Endothelial cell of umbilical vein (primary cell): ENCODE measurements around the gene PTPN6. TPM values are rescaled to one million over a fixed set of nuclear protein-coding genes. Genes with fewer than 3 reads are reported as not detected.

Experiments used
- BruUV-seq: library from RNA; stranded (reverse); fragments of 400-500 nt; replicated peaks from 2 replicates; lab custom pipeline; 2021; lab: Mats Ljungman, UMichigan
- CTCF ChIA-PET: fragments of 300-600, 350-600 bp; sonication (Branson Sonifier 250); formaldehyde crosslinking; loops from one replicate; lab custom pipeline; 2021; ENCODE audit warnings: antibody characterized with exemption, inconsistent platforms; lab: Charles Lee
- POLR2A ChIA-PET: fragments of 300-600, 350-600 bp; sonication (Branson Sonifier 250); formaldehyde crosslinking; loops from one replicate; lab custom pipeline; 2021; ENCODE audit warnings: antibody characterized with exemption, inconsistent platforms; lab: Charles Lee
- DNase-seq: peaks from one replicate; pipeline ENCODE4 v3.0.0-alpha.2; 2011; ENCODE audit warnings: low read depth, low spot score
- FAIRE-seq: peaks from 2 replicates; lab custom pipeline; 2011; peaks lifted over from hg19 to GRCh38; lab: Jason Lieb, UNC
- H2AFZ ChIP-seq: 2 replicates; pipeline ENCODE4 v1.6.0; 2012; ENCODE audit warnings: low read depth, low read length, control low read depth, inconsistent platforms
- H3K27ac ChIP-seq: 2 replicates; pipeline ENCODE4 v1.5.1; 2011; ENCODE audit warnings: low read depth, mild to moderate bottlenecking, control low read depth, low read length, moderate library complexity; ENCODE audit not compliant: insufficient read depth
- H3K27me3 ChIP-seq, 2 experiments: 2 replicates each; pipeline versions ENCODE4 v1.6.0 to v1.6.1; 2011; ENCODE audit warnings: low read length in 2 of 2, mixed read lengths in 1 of 2; ENCODE audit not compliant: control insufficient read depth in 2 of 2, insufficient read depth in 2 of 2
- H3K36me3 ChIP-seq, 2 experiments: 2 replicates in 1 of 2; 3 replicates in 1 of 2; pipeline ENCODE4 v1.5.1; 2011; ENCODE audit warnings: low read length in 2 of 2, mild to moderate bottlenecking in 1 of 2, moderate library complexity in 1 of 2; ENCODE audit not compliant: control insufficient read depth in 2 of 2, insufficient read depth in 2 of 2; ENCODE audit errors: extremely low read depth in 1 of 2
- H3K4me1 ChIP-seq: 3 replicates; pipeline ENCODE4 v1.5.1; 2011; ENCODE audit warnings: mild to moderate bottlenecking, low read length; ENCODE audit not compliant: control insufficient read depth, insufficient read depth; ENCODE audit errors: extremely low read depth
- H3K4me2 ChIP-seq: 2 replicates; pipeline ENCODE4 v1.6.1; 2011; ENCODE audit warnings: low read length, control low read depth, mixed read lengths; ENCODE audit not compliant: insufficient read depth
- H3K4me3 ChIP-seq, 3 experiments: fragments of 200-600 bp in 1 of 3; sonication (generic), shearing (Covaris generic) in 1 of 3; replicated peaks in 1 of 3; 2 replicates each; pipeline ENCODE4 v1.5.1; 2011 to 2016; ENCODE audit warnings: control low read depth in 3 of 3, low read length in 3 of 3, mild to moderate bottlenecking in 2 of 3, inconsistent platforms in 1 of 3, low read depth in 1 of 3, moderate library complexity in 1 of 3; ENCODE audit not compliant: insufficient read depth in 1 of 3
- H3K79me2 ChIP-seq: 2 replicates; pipeline ENCODE4 v1.6.0; 2012; ENCODE audit warnings: low read length, inconsistent platforms; ENCODE audit not compliant: control insufficient read depth, insufficient read depth
- H3K9ac ChIP-seq: replicated peaks from 2 replicates; pipeline ENCODE3; 2011; ENCODE audit warnings: low read length, control low read depth; ENCODE audit not compliant: insufficient read depth; ENCODE audit errors: extremely low read depth
- H3K9me1 ChIP-seq: replicated peaks from 3 replicates; pipeline ENCODE4 v1.6.0; 2011; ENCODE audit warnings: mild to moderate bottlenecking, low read length; ENCODE audit not compliant: control insufficient read depth, insufficient read depth; ENCODE audit errors: extremely low read depth
- H3K9me3 ChIP-seq: replicated peaks from 2 replicates; pipeline ENCODE4 v1.5.1; 2012; ENCODE audit warnings: low read length, inconsistent platforms; ENCODE audit not compliant: control insufficient read depth, insufficient read depth
- H4K20me1 ChIP-seq: replicated peaks from 2 replicates; pipeline ENCODE3; 2011; ENCODE audit warnings: mild to moderate bottlenecking, low read length; ENCODE audit not compliant: control insufficient read depth, insufficient read depth; ENCODE audit errors: extremely low read depth
- EZH2 ChIP-seq: IDR thresholded peaks from 2 replicates; pipeline ENCODE4 v1.6.1; 2012; ENCODE audit warnings: borderline replicate concordance, low read depth, mild to moderate bottlenecking, moderate library complexity, low read length, inconsistent platforms; ENCODE audit not compliant: severe bottlenecking
- MAX ChIP-seq: IDR thresholded peaks from 2 replicates; pipeline ENCODE4 v1.6.1; 2011; ENCODE audit not compliant: insufficient read depth, insufficient read length
- MYC ChIP-seq: IDR thresholded peaks from one replicate; pipeline ENCODE4 v1.6.1; 2011; ENCODE audit warnings: mild to moderate bottlenecking, low read depth, low read length
- POLR2AphosphoS5 ChIP-seq: IDR thresholded peaks from 2 replicates; pipeline ENCODE4 v1.6.1; 2012; ENCODE audit warnings: low read depth, mild to moderate bottlenecking, control low read depth, low read length, moderate library complexity; ENCODE audit not compliant: insufficient read depth
- dilution Hi-C: fragments of 300-500 bp; cut with MboI; formaldehyde crosslinking; loops from one replicate; pipeline ENCODE4 v1.15.0; 2019; ENCODE audit warnings: low sequenced_read_pairs; ENCODE audit not compliant: extremely low pct_ligation_motif_present
- intact Hi-C: fragments of 100-400 bp; cut with micrococcal nuclease; formaldehyde crosslinking; loops from one replicate; pipeline ENCODE4 v1.10.0; 2022
- polyA plus RNA-seq, 4 experiments: library from polyadenylated mRNA; depleted of rRNA in 3 of 4; stranded (reverse) in 3 of 4; unstranded in 1 of 4; fragments of >200 nt; gene quantifications; 2 replicates each; pipeline versions ENCODE4 v1.2.1 to v1.2.3, GENCODE V29; 2011 to 2012; ENCODE audit warnings: missing spikeins in 1 of 4
- total RNA-seq: library from RNA; stranded (reverse); gene quantifications from 2 replicates; pipeline ENCODE4 v1.2.3, GENCODE V29; 2021

The PTPN6 gene
- total and polyA plus RNA-seq, 2 donors (not counting 3 experiments of a cell fraction or from before 2014, with no cell fraction given): 0.25 to 1.6 TPM

GRCh38 chr12:6966351-6966750 lies 15.2 kb downstream of the PTPN6 start:
- Histone ChIP-seq H3K36me3 (peaks cover 13 to 30% of the 10 kb centered on the region in 2 experiments), H3K9ac (no peak overlapping the region), H3K27me3 (no peaks in the 10 kb centered on the region), H4K20me1 (no peaks in the 10 kb centered on the region), H3K9me3 (no peaks in the 10 kb centered on the region), H3K4me3 (no peak overlapping the region), H3K4me1 (peaks cover 23% of the 10 kb centered on the region), H2AFZ (no peak overlapping the region), H3K79me2 (peaks cover 37% of the 10 kb centered on the region), H3K9me1 (no peaks in the 10 kb centered on the region), H3K27ac (no peak overlapping the region), H3K4me2 (no peak overlapping the region)
- CTCF ChIA-PET: interaction anchor here (1.6 to 4.0 kb wide), 3 partner anchors 19 to 97 kb away, joined by 5 to 124 read pairs (median 13); partner anchors contain the start of genes C12orf57 and RNU7-1
- intact Hi-C loops (no loop called here), dilution Hi-C loops (no loop called here)
- DNase-seq: no peak
- FAIRE-seq: no peak
- TF ChIP-seq POLR2AphosphoS5 (no peak), MAX (no peak), MYC (no peak)
- POLR2A ChIA-PET: no interaction called here
- no TSS peak for BruUV-seq

GRCh38 chr12:6967651-6968100 lies 16.5 kb downstream of the PTPN6 start:
- no TSS peak for BruUV-seq
- CTCF ChIA-PET: interaction anchor here (1.0 to 2.2 kb wide), 3 partner anchors 23 to 98 kb away, joined by 4 to 13 read pairs (median 6); partner anchors contain the start of genes C12orf57 and RNU7-1

More at GRCh38 chr12:6967651-6968100, 16.5 kb downstream of the PTPN6 start:
- Histone ChIP-seq H3K4me3 (no peak overlapping the region), H3K4me1 (peaks cover 16% of the 10 kb centered on the region), H3K27me3 (no peaks in the 10 kb centered on the region), H3K79me2 (peaks cover 50% of the 10 kb centered on the region), H3K9me3 (no peaks in the 10 kb centered on the region), H2AFZ (no peak overlapping the region), H4K20me1 (no peaks in the 10 kb centered on the region), H3K27ac (no peak overlapping the region), H3K9ac (no peak overlapping the region), H3K4me2 (no peak overlapping the region), H3K36me3 (peaks cover 13 to 30% of the 10 kb centered on the region in 2 experiments), H3K9me1 (no peaks in the 10 kb centered on the region)
- no peak for FAIRE-seq
- TF ChIP-seq EZH2: no peak
- DNase-seq: no peak
- dilution Hi-C loops: no loop called here
- POLR2A ChIA-PET: interaction anchor here (0.6 kb wide), 1 partner anchor 58 kb away, joined by 3 read pairs; no protein-coding TSS in a partner anchor
- intact Hi-C loops: no loop called here
